Measurements from ENCODE around the gene CDCA7.
"Not testable (repeated sequence)": the region's sequence is repeated elsewhere in the genome, so short reads cannot be mapped to it uniquely, and the experiment has no call there.

CDCA7 gene

GRCh38 chr2:173358616-173359015 is 3.9 kb downstream of the CDCA7 start:
- DNase-seq (ENCODE audit: low read depth in 2 of 3, low spot score in 1 of 3), result no peak

DNA sequence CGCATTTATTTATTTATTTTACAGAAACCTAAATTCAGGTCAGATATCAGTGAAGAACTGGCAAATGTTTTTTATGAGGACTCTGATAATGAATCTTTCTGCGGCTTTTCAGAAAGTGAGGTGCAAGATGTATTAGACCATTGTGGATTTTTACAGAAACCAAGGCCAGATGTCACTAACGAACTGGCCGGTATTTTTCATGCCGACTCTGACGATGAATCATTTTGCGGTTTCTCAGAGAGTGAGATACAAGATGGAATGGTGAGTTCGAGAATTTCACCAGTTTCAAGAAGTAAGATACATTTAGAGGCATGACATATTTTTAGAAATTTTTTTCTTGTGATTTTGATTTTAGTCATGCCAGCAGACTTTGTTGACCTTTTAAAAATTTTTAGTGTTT is 4.6 kb downstream of the CDCA7 start:
- DNase-seq (ENCODE audit: low read depth in 2 of 3, low spot score in 1 of 3), result no peak

- DNase-seq (ENCODE audit: low read depth in 2 of 3, low spot score in 1 of 3), result no peak
Measured at GRCh38 chr2:173370198-173370597, 15.5 kb downstream of the CDCA7 start.

DNA sequence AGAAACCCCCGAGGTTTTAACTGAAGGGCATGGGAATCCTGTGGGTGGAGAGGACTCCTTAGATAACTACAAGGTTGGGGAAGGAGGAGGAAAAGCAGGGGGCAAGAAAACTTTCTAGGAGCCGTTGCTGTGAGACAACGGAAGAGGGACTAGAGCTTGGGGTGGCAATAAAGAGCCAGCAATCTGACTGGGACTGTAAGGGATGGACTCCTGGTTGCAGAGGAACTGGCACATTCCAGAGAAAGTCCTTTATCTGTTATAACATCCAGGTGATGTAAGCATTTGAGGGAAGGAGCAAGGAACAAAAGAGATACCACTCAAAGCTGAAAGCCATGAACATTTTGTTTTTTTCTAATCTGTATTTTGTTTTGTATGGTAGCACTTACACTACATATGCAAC is 16.4 kb downstream of the CDCA7 start:
- DNase-seq (ENCODE audit: low read depth in 2 of 3, low spot score in 1 of 3), result no peak

DNA sequence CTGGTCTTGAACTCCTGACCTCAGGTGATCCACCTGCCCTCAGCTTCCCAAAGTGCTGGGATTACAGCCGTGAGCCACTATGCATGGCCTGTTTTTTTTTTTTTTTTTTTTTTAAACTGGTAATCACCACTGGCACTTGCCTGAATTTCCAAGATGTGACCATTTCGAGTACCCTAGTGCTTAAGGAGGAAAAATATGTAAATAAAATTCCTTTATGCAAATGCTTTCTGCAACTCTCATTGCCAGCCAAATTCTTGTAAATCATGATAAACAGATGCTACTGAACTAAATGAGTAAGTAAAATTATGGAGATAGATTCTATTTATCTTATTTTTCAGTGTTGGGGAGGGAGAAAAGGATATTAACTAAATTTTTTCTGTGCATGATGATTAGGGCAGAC is 18.6 kb downstream of the CDCA7 start:
- DNase-seq (ENCODE audit: low read depth in 2 of 3, low spot score in 1 of 3), result no peak

- no peak for DNase-seq (ENCODE audit: low read depth in 2 of 3, low spot score in 1 of 3)
Measured at GRCh38 chr2:173374634-173375033, 20.0 kb downstream of the CDCA7 start.

DNA sequence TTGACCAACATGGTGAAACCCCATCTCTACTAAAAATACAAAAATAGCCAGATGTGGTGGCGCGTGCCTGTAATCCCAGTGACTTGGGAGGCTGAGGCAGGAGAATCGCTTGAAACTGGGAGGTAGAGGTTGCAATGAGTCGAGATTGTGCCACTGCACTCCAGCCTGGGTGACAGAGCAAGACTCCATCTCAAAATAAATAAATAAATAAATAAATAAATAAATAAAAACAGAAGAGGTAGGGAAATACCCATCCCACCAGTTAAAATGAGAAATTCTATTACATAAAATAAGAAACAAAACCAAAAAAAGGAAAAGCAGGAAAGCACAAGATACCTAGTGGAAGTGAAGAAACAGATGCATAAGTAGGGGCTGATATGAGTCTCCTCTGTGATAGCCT is 30.9 kb downstream of the CDCA7 start:
- DNase-seq (ENCODE audit: low read depth in 2 of 3, low spot score in 1 of 3), result not testable (repeated sequence)

GRCh38 chr2:173386021-173386737 is 31.5 kb downstream of the CDCA7 start:
- no peak for DNase-seq (ENCODE audit: low read depth in 2 of 3, low spot score in 1 of 3)

- no peak for DNase-seq (ENCODE audit: low read depth in 2 of 3, low spot score in 1 of 3)
Measured at GRCh38 chr2:173386738-173387065, 32.0 kb downstream of the CDCA7 start.

DNA sequence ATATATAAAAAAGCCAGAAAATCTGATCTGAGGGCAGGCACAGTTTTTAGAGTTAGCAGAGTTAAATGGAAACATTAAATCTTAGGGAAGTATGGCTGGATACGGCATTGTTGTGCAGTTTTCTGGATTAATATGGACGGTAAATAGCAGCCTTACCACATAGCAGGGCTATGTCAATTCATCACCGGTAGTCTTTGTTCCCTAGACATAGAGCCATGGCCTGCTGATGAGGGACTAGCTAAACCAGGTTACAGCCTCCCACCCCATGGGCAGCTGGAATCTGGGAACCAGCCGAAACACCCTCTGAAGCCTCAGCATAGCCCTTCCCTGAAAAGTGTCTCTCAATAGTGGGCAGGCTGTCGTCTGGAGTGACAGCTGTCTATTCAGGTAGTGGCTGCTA is 32.4 kb downstream of the CDCA7 start:
- no peak for DNase-seq (ENCODE audit: low read depth in 2 of 3, low spot score in 1 of 3)

- no peak for DNase-seq (ENCODE audit: low read depth in 2 of 3, low spot score in 1 of 3)
Measured at GRCh38 chr2:173387660-173388059, 33.0 kb downstream of the CDCA7 start.

DNA sequence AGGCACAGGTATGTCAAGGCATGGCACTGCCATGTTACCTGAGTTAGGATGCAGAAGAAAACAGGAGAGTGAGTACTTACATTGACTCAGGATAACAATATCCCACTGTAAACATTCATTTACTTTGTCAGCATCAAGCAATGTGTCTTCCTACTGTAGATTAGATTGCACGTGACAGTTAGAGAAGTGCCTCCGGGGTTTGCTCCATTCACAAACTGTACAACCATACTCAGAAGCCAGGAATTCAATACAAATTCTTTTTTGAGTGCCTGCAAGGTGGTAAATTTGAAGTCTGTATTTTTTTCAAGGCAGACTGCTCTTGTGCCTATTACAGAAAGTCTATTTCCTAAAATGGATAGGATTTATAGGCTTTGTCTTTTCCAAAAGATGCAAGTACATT is 34.1 kb downstream of the CDCA7 start:
- no peak for DNase-seq (ENCODE audit: low read depth in 2 of 3, low spot score in 1 of 3)

DNA sequence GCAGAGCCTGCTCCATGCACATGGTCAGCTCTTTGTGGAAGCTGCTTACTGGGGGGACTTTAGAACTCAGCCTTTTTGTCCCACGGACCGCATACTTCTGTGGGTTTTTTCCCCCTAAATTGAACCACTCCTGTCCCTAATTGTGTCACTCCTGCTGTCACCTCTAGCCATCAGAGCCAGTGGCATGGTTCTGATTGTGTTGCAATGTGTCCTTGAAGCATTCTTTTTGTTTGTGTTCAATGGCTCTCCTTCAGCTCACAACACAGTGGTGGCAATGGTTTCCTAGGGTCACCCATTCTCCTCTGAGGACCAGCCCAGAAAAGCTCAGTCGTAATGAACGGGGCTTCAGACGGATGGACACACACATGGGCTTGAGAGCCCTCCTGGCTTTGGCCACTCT is 35.4 kb downstream of the CDCA7 start:
- DNase-seq (ENCODE audit: low read depth in 2 of 3, low spot score in 1 of 3), result no peak

- DNase-seq (ENCODE audit: low read depth in 2 of 3, low spot score in 1 of 3), result no peak
Measured at GRCh38 chr2:173392731-173393130, 38.1 kb downstream of the CDCA7 start.

- no peak for DNase-seq (ENCODE audit: low read depth in 2 of 3, low spot score in 1 of 3)
Measured at GRCh38 chr2:173393186-173393585, 38.5 kb downstream of the CDCA7 start.

DNA sequence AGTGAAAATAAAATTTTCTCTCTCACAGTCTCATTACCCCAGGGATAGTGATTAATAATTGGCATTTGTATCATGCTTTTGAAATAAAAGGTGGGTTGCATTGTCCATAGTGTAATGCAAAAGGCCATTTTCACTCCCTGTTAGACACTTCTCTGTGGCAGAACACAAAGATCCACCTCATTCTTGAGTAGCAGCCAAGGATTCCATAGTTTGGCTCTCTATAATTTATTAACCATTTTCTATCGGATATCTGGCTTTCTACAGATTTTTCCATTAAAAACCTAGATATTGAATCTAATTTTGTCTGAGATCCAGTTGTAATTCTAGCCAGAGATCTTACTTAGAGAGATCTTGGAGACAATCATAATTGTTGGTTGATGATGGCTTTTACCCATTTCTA is 39.0 kb downstream of the CDCA7 start:
- DNase-seq (ENCODE audit: low read depth in 2 of 3, low spot score in 1 of 3), result no peak

DNA sequence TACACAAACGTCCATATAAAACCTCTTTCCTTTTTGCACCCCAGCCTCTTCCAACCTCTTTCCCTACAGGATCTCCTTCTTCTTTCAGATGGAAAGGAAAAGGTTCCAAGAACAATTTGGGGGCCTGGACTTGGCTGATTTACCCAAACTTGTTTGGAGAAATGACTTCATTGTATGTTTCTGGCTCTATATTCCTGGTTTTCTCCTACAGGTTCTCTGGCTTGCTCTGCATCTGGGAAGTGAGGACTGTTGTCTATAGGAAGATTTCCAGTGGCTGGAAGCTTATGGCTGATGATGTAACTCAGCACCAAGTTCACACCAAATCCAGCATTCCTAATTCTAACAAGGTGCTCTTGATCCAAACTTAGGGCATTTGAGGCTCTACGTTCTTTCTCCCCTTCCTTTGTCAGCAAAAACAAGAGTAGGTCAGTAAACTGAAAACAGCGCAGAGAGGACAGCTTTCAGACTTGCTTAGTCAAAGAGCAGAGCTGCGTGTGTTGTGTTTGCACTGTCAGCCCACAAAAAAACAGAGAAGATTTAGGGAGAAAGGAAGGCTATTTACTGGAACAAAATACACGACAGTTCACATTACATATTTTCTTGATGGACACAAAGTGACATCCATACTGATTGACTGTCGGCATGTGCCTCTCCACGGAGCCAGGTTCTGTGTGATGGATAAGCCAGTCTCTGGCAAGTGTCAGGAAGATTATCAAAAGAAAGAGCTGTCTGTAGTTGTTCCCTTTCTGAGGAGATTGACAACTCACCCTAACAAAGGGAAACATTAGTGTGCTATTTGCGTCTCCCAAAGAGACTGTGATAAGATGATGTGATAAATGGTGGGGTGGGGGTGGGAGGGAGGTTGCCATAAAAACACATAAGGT is 39.7 kb downstream of the CDCA7 start:
- DNase-seq (ENCODE audit: low read depth in 2 of 3, low spot score in 1 of 3), result no peak

DNA sequence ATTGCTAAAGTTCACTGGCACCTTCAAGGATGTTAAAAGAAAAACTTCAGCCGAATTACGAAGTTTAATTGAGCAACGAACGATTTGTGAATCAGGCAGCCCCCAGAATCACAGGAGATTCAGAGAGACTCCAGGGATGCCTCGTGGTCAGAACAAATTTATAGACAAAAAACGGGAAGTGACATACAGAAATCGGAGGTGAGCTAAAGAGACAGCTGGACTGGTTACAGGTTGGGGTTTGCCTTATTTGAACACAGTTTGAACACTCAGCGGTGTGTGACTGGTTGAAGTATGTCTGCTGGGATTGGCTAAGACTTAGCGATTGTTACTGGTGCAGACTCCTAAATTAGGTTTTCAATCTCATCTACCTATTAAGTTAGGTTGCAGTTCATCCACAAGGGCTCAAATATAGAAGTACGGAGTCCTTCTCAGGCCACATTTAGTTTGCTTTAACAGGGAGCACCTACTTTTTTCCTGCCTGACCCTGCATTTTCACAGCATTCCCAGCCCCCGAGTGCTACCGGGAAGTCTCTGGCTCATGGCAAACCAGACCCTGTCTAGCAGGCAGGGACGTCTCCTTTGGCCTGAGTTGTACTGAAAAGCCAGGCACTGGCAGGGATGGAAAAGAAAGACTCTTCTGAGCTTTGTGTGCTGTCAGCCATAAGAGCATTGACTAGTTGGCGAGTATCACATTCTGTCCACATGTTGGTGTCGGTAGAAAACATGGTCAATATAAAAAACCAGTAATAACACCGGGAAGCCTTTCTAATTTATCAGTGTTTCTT is 41.1 kb downstream of the CDCA7 start:
- no peak for DNase-seq (ENCODE audit: low read depth in 2 of 3, low spot score in 1 of 3)

- no peak for DNase-seq (ENCODE audit: low read depth in 2 of 3, low spot score in 1 of 3)
Measured at GRCh38 chr2:173397539-173397938, 42.9 kb downstream of the CDCA7 start.

GRCh38 chr2:173399229-173399628 is 44.6 kb downstream of the CDCA7 start:
- DNase-seq (ENCODE audit: low read depth in 2 of 3, low spot score in 1 of 3), result no peak

DNA sequence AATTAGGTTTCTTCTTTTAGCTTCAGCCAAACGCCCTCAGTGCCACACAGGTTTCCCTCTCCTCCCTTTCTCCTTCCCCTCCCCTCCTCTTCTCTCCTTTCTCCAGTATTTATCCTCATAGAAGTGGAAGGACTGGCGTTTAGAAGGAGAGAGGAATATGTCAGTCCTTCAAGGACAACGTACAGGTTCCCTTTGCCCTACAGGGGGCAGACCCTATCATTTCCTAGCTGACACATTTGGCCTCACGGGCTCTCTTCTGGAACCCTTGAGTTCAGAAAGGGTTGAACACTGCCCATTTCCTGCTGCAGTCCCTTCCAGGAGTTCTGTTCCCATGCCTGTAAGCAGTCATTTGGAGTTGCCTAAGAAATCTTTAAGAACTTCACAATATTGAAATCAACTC is 46.1 kb downstream of the CDCA7 start:
- DNase-seq (ENCODE audit: low read depth in 2 of 3, low spot score in 1 of 3), result no peak

All from stimulated activated CD4-positive, alpha-beta T cell treated with anti-CD3 and anti-CD28 coated beads, Interleukin-12 subunit alpha, Interleukin-12 subunit beta, amount 100 ng/mL, for 48 hours (primary cell).